ENCODE measurements around the gene ZBTB40. TPM values are rescaled to one million over a fixed set of nuclear protein-coding genes. Genes with fewer than 3 reads are reported as not detected.

Gene ZBTB40
- total RNA-seq, 4 donors from 2014 or later, result 5.9 to 14.3 (median 8.8) TPM

GRCh38 chr1:22506130-22506692 lies 54.6 kb downstream of the ZBTB40 start:
- intact Hi-C loops (cut with DNase I), result no loop called here
- Histone ChIP-seq H3K4me3 (no peak overlapping the region), H3K9me3 (no peaks in the 10 kb centered on the region), H3K36me3 (peaks cover 0 to 83% (median 5%) of the 10 kb centered on the region in 3 donors), H3K4me1 (no peaks in the 10 kb centered on the region), H3K27me3 (no peaks in the 10 kb centered on the region), H3K27ac (no peak overlapping the region)
- TF ChIP-seq CTCF (IDR thresholded peaks at IDR 0.05), result no peak
- no peak for TF ChIP-seq POLR2A (IDR thresholded peaks at IDR 0.05)
- DNase-seq, result no peak
- 91 to 98% methylated on average over 8 of the region's 8 CpGs for WGBS, 2 donors

- H3K4me1 ChIP-seq, result no peaks in the 10 kb centered on the region
- H3K9me3 ChIP-seq, result no peaks in the 10 kb centered on the region
- no peaks in the 10 kb centered on the region for H3K27me3 ChIP-seq
- no peak overlapping the region for H3K27ac ChIP-seq
- intact Hi-C loops (cut with DNase I), result no loop called here
- H3K36me3 ChIP-seq, result peaks cover 5 to 85% (median 5%) of the 10 kb centered on the region in 3 donors
- no peak overlapping the region for H3K4me3 ChIP-seq
- TF ChIP-seq POLR2A (IDR thresholded peaks at IDR 0.05) (no peak), CTCF (IDR thresholded peaks at IDR 0.05) (no peak)
- DNase-seq, result no peak
- WGBS, 2 donors, result 94 to 98% methylated on average over 8 to 10 of the region's 10 CpGs
These were observed 55.9 kb downstream of the ZBTB40 start for GRCh38 chr1:22507587-22507986.

GRCh38 chr1:22508329-22508728 lies 56.7 kb downstream of the ZBTB40 start:
- no peak overlapping the region for H3K4me3 ChIP-seq
- no peaks in the 10 kb centered on the region for H3K27me3 ChIP-seq
- H3K27ac ChIP-seq, result no peak overlapping the region
- intact Hi-C loops (cut with DNase I), result no loop called here
- peaks cover 8 to 90% (median 9%) of the 10 kb centered on the region in 3 donors for H3K36me3 ChIP-seq
- H3K9me3 ChIP-seq, result no peaks in the 10 kb centered on the region
- WGBS, 2 donors, result 72 to 81% methylated on average over 5 of the region's 5 CpGs
- H3K4me1 ChIP-seq, result no peaks in the 10 kb centered on the region
- no peak for DNase-seq
- TF ChIP-seq POLR2A (IDR thresholded peaks at IDR 0.05), result no peak
- no peak for TF ChIP-seq CTCF (IDR thresholded peaks at IDR 0.05)

- Histone ChIP-seq H3K4me3 (no peak overlapping the region), H3K9me3 (no peaks in the 10 kb centered on the region), H3K27me3 (no peaks in the 10 kb centered on the region), H3K27ac (no peak overlapping the region), H3K36me3 (peaks cover 8 to 94% (median 9%) of the 10 kb centered on the region in 3 donors), H3K4me1 (no peaks in the 10 kb centered on the region)
- 68 to 76% methylated on average over 3 of the region's 3 CpGs for WGBS, 2 donors
- TF ChIP-seq POLR2A (IDR thresholded peaks at IDR 0.05) (no peak), CTCF (IDR thresholded peaks at IDR 0.05) (no peak)
- DNase-seq, result no peak
- intact Hi-C loops (cut with DNase I), result no loop called here
These were observed 57.3 kb downstream of the ZBTB40 start for GRCh38 chr1:22508991-22509390.

GRCh38 chr1:22509815-22510214 lies 58.2 kb downstream of the ZBTB40 start:
- Histone ChIP-seq H3K27me3 (no peaks in the 10 kb centered on the region), H3K4me1 (no peaks in the 10 kb centered on the region), H3K9me3 (no peaks in the 10 kb centered on the region), H3K27ac (no peak overlapping the region), H3K4me3 (no peak overlapping the region), H3K36me3 (peaks cover 8 to 94% (median 9%) of the 10 kb centered on the region in 3 donors)
- no peak for DNase-seq
- intact Hi-C loops (cut with DNase I), result no loop called here
- no peak for TF ChIP-seq POLR2A (IDR thresholded peaks at IDR 0.05)
- TF ChIP-seq CTCF (IDR thresholded peaks at IDR 0.05), result no peak

All from esophagus squamous epithelium (tissue), 5 donors.